GM18867 (cell line): Measurements from ENCODE around the gene DAD1.
"Not testable (repeated sequence)": the region's sequence is repeated elsewhere in the genome, so short reads cannot be mapped to it uniquely, and the experiment has no call there.

ENCODE experiments used
- ATAC-seq: cut with Tn5 transposase; IDR thresholded peaks from one replicate; pipeline ENCODE4 v1.9.1; 2021; ENCODE audit warnings: mild to moderate bottlenecking, moderate library complexity; ENCODE audit not compliant: unreplicated experiment

The DAD1 gene

GRCh38 chr14:22599349-22599748 is 10.3 kb upstream of the DAD1 start:
- ATAC-seq, result no peak

DNA sequence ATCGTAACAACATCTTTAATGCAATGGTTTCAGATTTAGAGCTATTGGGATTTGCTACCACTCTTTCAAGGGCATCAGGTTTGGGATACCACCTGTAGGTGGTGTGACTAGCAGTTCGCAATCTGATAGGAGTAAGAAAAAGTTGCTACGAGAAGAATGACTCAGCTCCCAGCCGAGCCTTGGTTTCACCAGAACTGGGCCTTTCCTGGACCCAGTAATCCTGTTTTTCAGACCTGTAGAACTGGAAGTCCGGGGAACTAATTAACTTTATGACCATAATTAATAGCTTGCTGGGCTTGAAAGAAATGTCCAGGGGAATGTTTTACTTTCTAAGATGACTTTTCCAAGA is 9.8 kb upstream of the DAD1 start:
- ATAC-seq, result peak; percentile 52

GRCh38 chr14:22598099-22598895 is 9.3 kb upstream of the DAD1 start, which contains the start of gene ABHD4:
TSS of gene ABHD4 (plus strand) at chr14:22598300. CDS start at chr14:22598307, 7 bp downstream.
- ATAC-seq, result peak; percentile 78

GRCh38 chr14:22597771-22598098 is 8.7 kb upstream of the DAD1 start:
- peak; percentile 33 for ATAC-seq

DNA sequence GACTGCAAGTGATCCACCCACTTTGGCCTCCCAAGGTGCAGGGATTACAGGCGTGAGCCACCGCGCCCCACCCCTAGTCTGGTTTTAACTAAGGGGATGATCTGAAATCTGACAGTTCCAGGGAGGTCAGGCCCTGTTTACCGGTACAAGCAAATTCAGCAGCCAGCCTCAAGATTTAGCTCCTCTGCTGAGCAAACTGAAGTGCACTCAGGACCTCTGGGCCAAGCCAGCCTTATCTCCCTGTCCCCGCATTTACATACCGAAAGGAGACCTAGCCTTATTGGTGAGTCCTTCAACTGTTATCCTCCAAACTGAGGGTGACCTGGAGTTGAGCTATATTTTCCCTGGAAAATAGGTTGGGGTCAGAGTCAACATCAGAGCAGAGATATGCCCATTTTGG is 8.2 kb upstream of the DAD1 start:
- no peak for ATAC-seq

DNA sequence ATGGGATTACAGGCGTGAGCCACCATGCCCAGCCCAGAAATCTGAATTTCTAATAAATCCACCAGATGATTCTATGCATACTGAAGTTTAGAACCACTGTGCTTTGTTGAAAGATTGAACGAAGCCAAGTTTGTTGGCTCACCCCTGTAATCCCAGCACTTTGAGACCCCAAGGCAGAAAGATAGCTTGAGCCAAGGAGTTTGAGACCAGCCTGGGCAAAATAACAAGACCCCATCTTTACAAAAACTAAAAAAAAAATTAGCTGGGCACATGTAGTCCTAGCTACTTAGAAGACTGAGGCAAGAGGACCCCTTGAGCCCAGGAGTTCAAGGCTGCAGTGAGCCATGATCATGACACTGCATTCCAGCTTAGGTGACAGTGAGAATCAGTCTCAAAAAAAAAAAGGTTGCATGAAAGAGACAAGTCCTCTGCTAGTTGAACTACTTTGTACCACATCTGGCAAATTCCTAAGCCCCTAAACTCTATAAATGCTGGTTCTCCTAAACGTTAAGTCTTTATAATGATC is 7.4 kb upstream of the DAD1 start:
- no peak for ATAC-seq

DNA sequence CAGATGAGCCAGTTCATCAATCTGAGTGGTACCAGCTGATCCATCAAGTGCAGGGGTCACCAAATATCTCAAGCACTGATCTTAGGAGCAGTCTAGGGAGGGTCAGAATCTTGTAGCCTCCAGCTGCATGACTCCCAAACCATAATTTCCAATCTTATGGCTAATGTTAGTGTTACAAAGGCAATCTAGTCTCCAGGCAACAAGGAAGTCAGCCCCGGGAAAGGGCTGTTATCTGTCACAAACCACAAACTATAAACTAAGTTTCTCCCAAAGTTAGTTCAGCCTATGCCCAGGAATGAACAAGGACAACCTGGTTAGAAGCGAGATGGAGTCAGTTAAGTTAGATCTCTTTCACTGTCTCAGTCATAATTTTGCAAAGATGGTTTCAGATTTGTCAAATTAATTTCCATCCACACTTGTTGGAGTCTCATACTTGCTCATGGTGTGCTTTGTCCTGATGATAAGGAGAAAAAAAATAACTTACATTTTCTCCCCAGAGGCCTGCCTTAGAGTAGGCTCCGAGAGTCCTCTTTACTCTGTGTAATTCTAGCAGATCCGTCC is 5.2 kb upstream of the DAD1 start:
- ATAC-seq, result no peak

GRCh38 chr14:22593601-22594000 is 4.6 kb upstream of the DAD1 start:
- ATAC-seq, result no peak

- ATAC-seq, result no peak
Measured at GRCh38 chr14:22593189-22593588, 4.2 kb upstream of the DAD1 start.

DNA sequence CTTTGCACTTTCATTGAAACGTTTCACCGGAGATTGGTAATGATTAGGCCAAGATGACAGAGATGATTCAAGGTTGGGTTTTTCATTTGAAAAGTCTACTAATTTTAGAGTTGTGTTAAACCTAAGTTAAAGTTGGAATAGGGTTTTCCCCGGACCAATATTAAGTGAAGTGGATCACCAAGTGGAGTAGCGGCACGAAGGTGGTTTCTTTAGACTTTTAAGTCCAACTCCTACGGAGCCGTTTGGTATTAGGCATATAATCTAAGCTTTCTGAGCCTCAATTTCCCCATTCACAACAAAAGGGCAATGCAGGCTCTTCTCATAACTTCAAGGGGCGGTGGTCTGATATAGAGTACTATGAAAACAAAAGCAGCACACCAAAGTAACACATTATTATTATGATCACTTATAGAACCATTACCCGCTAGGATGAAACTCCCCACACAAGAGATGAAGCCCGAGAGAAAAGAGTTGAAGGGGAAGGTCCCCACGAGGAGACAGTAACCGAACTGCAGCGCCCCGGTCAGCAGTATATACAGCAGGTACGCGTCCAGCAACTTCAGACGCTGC is 413 bp downstream of the DAD1 start:
- peak; percentile 24 for ATAC-seq

DNA sequence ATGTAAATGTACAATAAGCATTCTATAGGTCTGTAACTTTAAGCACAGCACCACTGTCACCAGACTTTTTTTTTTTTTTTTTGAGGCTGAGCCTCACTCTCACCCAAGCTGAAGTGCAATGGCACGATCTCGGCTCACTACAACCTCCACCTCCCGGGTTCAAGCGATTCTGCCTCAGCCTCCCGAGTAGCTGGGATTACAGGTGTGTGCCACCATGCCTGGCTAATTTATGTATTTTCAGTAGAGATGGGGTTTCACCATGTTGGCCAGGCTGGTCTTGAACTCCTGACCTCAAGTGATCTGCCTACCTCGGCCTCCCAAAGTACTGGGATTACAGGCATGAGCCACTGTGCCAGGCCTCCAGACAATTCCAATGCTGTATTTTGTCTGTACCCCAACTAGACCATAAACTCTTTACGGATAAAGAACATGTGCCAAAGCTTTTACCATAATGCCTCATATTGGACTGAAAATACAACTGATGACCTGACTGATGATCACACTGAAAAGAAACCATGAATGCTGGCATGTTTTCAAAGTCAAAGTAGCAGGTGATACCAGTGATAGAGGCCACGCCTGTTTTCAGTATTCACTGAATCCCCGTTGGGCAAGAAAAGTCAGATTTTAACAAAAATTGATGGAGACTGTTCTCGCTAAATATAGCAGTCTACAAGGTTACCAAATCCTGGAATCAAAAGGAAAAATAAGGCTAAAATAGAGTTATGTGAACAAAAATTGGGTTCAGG is 1.2 kb downstream of the DAD1 start:
- not testable (repeated sequence) for ATAC-seq

DNA sequence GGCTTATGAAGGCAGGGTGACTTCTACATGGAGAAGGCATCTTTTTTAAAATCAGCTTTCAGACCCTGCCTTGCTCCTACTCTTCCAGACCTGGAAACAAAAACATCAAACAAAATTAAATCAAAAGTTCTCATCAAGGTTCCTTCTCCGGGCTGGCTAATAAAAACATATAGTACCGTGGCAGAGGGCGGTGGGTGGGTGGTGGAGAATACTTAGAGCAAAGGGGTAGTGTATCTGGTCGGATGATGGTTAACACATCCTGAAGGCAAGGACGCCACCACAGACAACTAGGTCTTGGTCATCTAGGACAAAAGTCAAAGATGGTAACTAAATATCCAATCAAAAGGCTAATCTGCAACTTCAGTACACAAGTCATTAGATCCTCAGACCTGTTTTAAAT is 1.8 kb downstream of the DAD1 start:
- ATAC-seq, result no peak

DNA sequence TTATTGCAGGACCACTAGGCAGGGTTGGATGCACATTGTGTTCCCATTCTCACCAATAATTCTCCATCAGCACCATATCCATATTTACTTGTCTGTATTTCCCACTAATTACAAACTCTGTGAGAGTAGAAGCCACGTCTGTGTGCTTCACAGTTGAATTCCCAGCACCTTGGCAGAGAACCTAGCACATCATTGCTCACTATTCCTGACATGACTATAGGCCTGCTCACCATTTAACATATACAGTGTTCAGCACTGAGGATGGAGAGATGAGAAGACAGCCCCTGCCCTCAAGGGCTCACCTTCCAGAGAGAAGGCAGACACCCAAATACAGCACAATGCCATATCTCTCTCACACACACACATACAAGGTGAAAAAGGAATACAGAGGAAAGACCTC is 5.0 kb downstream of the DAD1 start:
- no peak for ATAC-seq

DNA sequence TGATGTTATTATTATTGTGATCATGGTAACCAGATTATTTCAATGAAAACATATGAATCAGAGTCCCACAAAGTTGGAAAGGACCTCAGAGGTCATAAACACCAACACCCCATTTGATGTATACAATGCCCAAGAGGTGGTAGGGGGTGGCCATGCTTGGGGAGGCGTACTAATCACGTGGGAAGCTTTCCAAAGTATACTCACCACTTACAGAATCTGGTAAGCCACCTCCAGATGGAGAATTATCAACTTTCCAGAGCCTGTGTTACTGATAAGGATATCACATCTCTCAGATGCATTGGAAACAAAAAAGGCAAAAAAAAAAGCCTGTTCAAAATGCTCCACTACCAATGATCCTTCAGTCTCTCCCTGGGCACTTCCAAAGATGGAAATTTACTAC is 8.4 kb downstream of the DAD1 start:
- ATAC-seq, result no peak

DNA sequence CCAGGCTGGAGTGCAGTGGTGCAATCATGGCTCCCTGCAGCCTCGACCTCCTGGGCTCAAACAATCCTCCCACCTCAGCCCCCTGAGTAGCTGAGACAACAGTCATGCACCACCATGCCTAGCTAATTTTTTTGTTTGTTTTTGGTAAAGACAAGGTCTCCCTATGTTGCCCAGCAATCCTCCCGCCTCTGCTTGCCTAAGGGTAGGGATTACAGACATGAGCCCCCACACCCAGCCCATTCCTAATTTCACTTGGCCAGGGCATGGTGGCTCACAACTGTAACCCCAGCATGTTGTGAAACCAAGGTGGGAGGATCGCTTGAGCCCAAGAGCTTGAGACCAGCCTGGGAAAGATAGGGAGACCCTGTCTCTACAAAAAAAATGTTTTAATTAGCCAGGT is 9.1 kb downstream of the DAD1 start:
- ATAC-seq, result no peak

GRCh38 chr14:22579236-22579635 is 9.8 kb downstream of the DAD1 start:
- ATAC-seq, result no peak

DNA sequence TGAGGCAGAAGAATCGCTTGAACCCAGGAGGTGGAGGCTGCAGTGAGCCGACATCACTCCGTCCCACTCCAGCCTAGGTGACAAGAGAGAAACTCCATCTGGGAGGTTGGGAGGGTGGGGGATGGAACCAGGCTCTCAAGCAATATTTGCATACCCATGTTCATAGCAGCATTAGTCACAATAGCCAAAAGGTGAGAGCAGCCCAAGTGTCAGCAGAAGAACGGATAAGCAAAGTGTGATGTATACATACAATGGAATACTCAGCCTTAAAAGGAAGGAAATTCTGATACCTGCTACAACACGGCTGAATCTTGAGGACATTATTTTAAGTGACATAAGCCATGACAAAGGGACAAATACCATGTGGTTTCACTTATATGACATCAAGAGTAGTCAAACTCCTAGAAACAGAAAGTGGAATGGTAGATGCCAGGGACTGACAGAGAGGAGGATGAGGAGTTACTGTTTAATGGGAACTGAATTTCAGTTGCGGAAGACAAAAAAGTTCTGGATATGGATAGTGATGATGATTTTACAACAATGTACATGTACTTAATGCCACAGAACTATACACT is 11.6 kb downstream of the DAD1 start:
- ATAC-seq, result no peak

DNA sequence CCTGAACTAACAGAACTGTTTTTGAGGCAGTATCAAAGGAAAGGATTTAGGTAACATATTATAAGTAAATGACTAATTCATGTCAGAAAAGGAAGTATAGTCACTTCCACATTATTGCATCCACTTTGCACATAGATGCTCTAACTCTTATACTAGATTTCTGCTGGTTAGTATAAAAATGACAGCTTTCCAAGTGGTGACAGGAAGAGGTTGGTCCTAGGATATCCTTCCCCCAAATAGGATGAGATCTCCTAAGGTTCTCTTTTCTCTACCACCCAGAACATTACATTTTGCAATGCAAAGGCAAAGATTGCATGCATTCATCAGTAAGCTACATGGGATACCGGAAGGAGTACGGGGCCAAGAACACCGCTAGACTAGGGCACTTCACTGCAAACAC is 15.2 kb downstream of the DAD1 start:
- ATAC-seq, result no peak

DNA sequence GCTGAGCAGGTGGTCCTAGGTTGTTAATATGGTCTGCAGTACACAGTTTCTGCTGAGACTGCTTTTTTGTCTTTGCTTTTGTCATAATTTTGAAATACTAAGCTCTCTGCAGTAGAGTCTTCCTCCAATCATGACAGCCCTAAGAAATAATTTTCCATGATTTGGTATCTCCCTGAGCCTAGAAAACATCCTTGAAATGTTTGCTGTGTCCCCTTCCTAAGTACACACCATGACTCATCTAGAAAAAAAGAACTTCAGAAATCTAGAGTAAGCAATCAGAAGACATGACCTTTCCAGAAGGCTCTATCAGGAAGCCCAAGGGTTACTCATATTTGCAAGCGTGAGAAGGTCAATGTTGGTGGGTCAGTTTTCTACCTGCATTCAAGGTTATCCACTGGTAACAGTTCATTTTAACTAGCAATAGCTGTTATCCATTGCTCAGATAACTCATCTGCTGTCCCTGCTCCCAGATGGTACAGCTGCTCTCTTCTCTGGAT is 16.4 kb downstream of the DAD1 start:
- ATAC-seq, result no peak

DNA sequence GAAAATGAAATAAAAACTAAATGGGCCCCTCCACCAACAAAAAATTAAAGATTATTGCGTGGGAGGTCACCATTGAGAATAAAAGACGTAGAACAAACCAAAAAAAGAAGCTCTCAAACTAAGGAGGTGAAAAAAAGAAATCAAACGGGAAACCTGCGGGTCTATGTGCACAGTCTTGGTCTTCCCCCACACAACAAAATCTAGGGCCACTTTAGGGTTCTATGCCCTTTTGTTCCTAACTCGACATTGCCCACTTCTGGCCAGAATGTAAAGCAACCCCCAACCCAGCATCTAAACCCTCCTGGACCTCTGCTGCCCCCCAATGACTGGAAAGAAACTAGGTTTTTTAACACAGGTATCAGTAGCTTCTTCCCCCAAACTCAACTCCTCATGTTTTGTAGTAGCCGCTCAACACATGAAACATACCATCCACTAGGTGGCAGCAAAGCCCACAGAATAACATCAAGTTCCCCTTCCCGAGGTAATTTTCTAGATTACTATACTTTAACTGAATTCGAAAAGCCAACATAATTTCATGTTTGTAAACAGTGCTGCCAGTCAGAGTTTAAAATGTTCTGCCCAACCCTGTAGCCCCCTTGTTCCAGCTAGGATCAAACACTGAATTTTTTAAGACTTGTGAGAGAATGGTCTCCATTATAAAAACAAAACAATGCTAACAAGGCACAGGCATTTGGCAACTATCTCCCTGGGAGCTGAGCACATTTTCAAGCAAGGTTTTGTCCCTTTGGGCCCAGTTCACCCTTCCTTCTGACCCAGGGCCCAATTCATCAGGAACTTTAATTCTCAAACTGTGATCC is 18.7 kb downstream of the DAD1 start:
- peak; percentile 68 for ATAC-seq
